Activated CD8-positive, alpha-beta memory T cell treated with anti-CD3 and anti-CD28 coated beads, Interleukin-2, amount 50 U/mL, for 48 hours (primary cell): ENCODE results near the gene TTC7B.

Source experiments
- DNase-seq: peaks from one replicate; pipeline ENCODE4 v3.0.0-alpha.2; 2020

Gene TTC7B

GRCh38 chr14:90733139-90733808, 83.0 kb downstream of the TTC7B start:
- DNase-seq: no peak

- no peak for DNase-seq
Observed at GRCh38 chr14:90732718-90733117, 83.5 kb downstream of the TTC7B start.

GRCh38 chr14:90732139-90732538, 84.1 kb downstream of the TTC7B start:
- DNase-seq: no peak

GRCh38 chr14:90731487-90731886, 84.7 kb downstream of the TTC7B start:
- no peak for DNase-seq

- no peak for DNase-seq
Observed at GRCh38 chr14:90730206-90730766, 85.9 kb downstream of the TTC7B start.

- DNase-seq: no peak
Observed at GRCh38 chr14:90728951-90729350, 87.3 kb downstream of the TTC7B start.

GRCh38 chr14:90727082-90727481, 89.1 kb downstream of the TTC7B start:
- DNase-seq: no peak

GRCh38 chr14:90726656-90727055, 89.6 kb downstream of the TTC7B start:
- DNase-seq: no peak

- DNase-seq: no peak
Observed at GRCh38 chr14:90724866-90725265, 91.4 kb downstream of the TTC7B start.

- DNase-seq: no peak
Observed at GRCh38 chr14:90722590-90722989, 93.6 kb downstream of the TTC7B start.

- no peak for DNase-seq
Observed at GRCh38 chr14:90721619-90722305, 94.5 kb downstream of the TTC7B start.

- DNase-seq: no peak
Observed at GRCh38 chr14:90720832-90721231, 95.4 kb downstream of the TTC7B start.

- DNase-seq: no peak
Observed at GRCh38 chr14:90720336-90720735, 95.9 kb downstream of the TTC7B start.

- no peak for DNase-seq
Observed at GRCh38 chr14:90717916-90718315, 98.3 kb downstream of the TTC7B start.

- no peak for DNase-seq
Observed at GRCh38 chr14:90715993-90716392, 100.2 kb downstream of the TTC7B start.

- DNase-seq: no peak
Observed at GRCh38 chr14:90715495-90715894, 100.7 kb downstream of the TTC7B start.

GRCh38 chr14:90714811-90715210, 101.4 kb downstream of the TTC7B start:
- no peak for DNase-seq

GRCh38 chr14:90704738-90705392, 111.4 kb downstream of the TTC7B start:
- no peak for DNase-seq

GRCh38 chr14:90703841-90704737, 112.1 kb downstream of the TTC7B start:
- no peak for DNase-seq

GRCh38 chr14:90700933-90701776, 115.1 kb downstream of the TTC7B start:
- no peak for DNase-seq

- no peak for DNase-seq
Observed at GRCh38 chr14:90699016-90699415, 117.2 kb downstream of the TTC7B start.

- no peak for DNase-seq
Observed at GRCh38 chr14:90698379-90698869, 117.8 kb downstream of the TTC7B start.
